Measurements from ENCODE around the gene NIPAL1.
"Not testable (repeated sequence)": the region's sequence is repeated elsewhere in the genome, so short reads cannot be mapped to it uniquely, and the experiment has no call there.

DNA sequence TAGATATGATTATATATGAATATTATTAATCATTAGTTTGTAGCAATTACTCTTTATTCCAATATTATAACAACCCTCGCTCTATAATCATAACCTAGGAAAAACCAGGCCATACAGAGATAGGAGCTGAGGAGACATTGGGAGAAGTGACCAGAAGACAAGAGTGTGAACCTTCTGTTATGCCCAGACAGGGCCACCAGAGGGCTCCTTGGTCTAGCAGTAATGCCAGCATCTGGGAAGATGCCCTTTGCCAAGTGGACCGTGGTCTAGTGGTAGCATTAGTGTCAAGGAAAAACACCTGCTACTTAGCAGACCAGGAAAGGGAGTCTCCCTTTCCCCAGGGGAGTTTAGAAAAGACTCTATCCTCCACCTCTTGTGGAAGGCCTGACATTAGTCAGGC is 13.0 kb upstream of the NIPAL1 start:
- TF ChIP-seq, protein P1, sequence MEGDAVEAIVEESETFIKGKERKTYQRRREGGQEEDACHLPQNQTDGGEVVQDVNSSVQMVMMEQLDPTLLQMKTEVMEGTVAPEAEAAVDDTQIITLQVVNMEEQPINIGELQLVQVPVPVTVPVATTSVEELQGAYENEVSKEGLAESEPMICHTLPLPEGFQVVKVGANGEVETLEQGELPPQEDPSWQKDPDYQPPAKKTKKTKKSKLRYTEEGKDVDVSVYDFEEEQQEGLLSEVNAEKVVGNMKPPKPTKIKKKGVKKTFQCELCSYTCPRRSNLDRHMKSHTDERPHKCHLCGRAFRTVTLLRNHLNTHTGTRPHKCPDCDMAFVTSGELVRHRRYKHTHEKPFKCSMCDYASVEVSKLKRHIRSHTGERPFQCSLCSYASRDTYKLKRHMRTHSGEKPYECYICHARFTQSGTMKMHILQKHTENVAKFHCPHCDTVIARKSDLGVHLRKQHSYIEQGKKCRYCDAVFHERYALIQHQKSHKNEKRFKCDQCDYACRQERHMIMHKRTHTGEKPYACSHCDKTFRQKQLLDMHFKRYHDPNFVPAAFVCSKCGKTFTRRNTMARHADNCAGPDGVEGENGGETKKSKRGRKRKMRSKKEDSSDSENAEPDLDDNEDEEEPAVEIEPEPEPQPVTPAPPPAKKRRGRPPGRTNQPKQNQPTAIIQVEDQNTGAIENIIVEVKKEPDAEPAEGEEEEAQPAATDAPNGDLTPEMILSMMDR (IDR thresholded peaks at IDR 0.05): peak; percentile 27 to 55 (median 49)
- TF ChIP-seq POLR2A (IDR thresholded peaks at IDR 0.05): not testable (repeated sequence)
